K562 (cell line): ENCODE results near the gene SRPK3. TPM values are rescaled to one million over a fixed set of nuclear protein-coding genes. Genes with fewer than 3 reads are reported as not detected.
A peak's percentile ranks its signal among the peaks of the same experiment; 100 is the strongest.

ENCODE experiments used
- ATAC-seq: fragments of 200-7000 bp; cut with Tn5 transposase; 3 replicates; pipeline ENCODE4 v1.9.1; 2020; ENCODE audit warnings: moderate library complexity
- BruUV-seq: library from RNA; stranded (reverse); fragments of 400-500 nt; replicated peaks from 2 replicates; lab custom pipeline; 2021; lab: Mats Ljungman, UMichigan
- CTCF ChIA-PET: fragments of 300-600 bp; formaldehyde crosslinking; extraction: SDS; loops from one replicate; lab custom pipeline; 2021; ENCODE audit warnings: low intra/inter-chr PET ratio; lab: Yijun Ruan, JAX
- POLR2A ChIA-PET: fragments of 300-600, 350-650 bp; sonication (Branson Sonifier 250); formaldehyde crosslinking; extraction: SDS; loops from one replicate; lab custom pipeline; 2021; ENCODE audit warnings: antibody characterized with exemption, inconsistent platforms; lab: Yijun Ruan, JAX
- DNase-seq, 4 experiments: peaks; one replicate each; pipeline versions ENCODE4 v3.0.0 to v3.0.0-alpha.2; 2011 to 2018; ENCODE audit warnings: low spot score in 3 of 4, mixed read lengths in 3 of 4; ENCODE audit errors: extremely low read depth in 1 of 4
- FAIRE-seq: peaks from 2 replicates; lab custom pipeline; 2011; peaks lifted over from hg19 to GRCh38; lab: Jason Lieb, UNC
- H2AFZ ChIP-seq: 2 replicates; pipeline ENCODE4 v1.6.0; 2011; ENCODE audit warnings: low read depth, low read length, control low read depth, inconsistent platforms
- H3K27ac ChIP-seq: fragments of 200-600 bp; 3 replicates; pipeline ENCODE4 v1.8.0; 2011; ENCODE audit warnings: low read depth, mild to moderate bottlenecking, control low read depth, inconsistent platforms, low read length, moderate library complexity, mixed read lengths; ENCODE audit errors: extremely low read depth
- H3K27me3 ChIP-seq, 2 experiments: fragments of 300-600 bp in 1 of 2; 2 replicates in 1 of 2; 3 replicates in 1 of 2; pipeline versions ENCODE4 v1.6.0 to v1.8.0; 2011; ENCODE audit warnings: inconsistent platforms in 2 of 2, low read length in 2 of 2, mild to moderate bottlenecking in 1 of 2, mixed read lengths in 1 of 2, moderate library complexity in 1 of 2; ENCODE audit not compliant: control insufficient read depth in 2 of 2, insufficient read depth in 2 of 2
- H3K36me3 ChIP-seq: fragments of 300-600 bp; 3 replicates; pipeline ENCODE4 v1.8.0; 2011; ENCODE audit warnings: mild to moderate bottlenecking, low read length, inconsistent platforms; ENCODE audit not compliant: control insufficient read depth, insufficient read depth
- H3K4me1 ChIP-seq, 2 experiments: fragments of 200-600 bp in 1 of 2; replicated peaks in 1 of 2; 2 replicates in 1 of 2; 3 replicates in 1 of 2; pipeline versions ENCODE4 v1.5.1 to v1.8.0; 2011; ENCODE audit warnings: inconsistent platforms in 2 of 2, low read length in 2 of 2, mild to moderate bottlenecking in 1 of 2, mixed read lengths in 1 of 2, moderate library complexity in 1 of 2; ENCODE audit not compliant: control insufficient read depth in 2 of 2, insufficient read depth in 2 of 2
- H3K4me2 ChIP-seq: 2 replicates; pipeline ENCODE4 v1.6.1; 2011; ENCODE audit warnings: low read length, control low read depth, inconsistent platforms, mixed read lengths; ENCODE audit not compliant: insufficient read depth
- H3K4me3 ChIP-seq: fragments of 200-600 bp; sonication (generic), shearing (Covaris generic); 2 replicates; pipeline ENCODE4 v1.5.1; 2016; ENCODE audit warnings: control low read depth, inconsistent platforms
- H3K79me2 ChIP-seq: fragments of 200-600 bp; 3 replicates; pipeline ENCODE4 v1.8.0; 2011; ENCODE audit warnings: low read length, inconsistent platforms; ENCODE audit not compliant: control insufficient read depth, insufficient read depth
- H3K9ac ChIP-seq, 2 experiments: 2 replicates each; pipeline versions ENCODE4 v1.6.0 to v1.6.1; 2011; ENCODE audit warnings: low read depth in 2 of 2, low read length in 2 of 2, control low read depth in 1 of 2, inconsistent platforms in 1 of 2, mild to moderate bottlenecking in 1 of 2, mixed read lengths in 1 of 2; ENCODE audit not compliant: insufficient read depth in 1 of 2
- H3K9me1 ChIP-seq: one replicate; pipeline ENCODE4 v1.6.0; 2011; ENCODE audit warnings: inconsistent platforms, mild to moderate bottlenecking, low read length, moderate library complexity; ENCODE audit not compliant: control insufficient read depth, insufficient read depth
- H3K9me3 ChIP-seq: replicated peaks from 2 replicates; pipeline ENCODE4 v1.5.1; 2011; ENCODE audit warnings: low read depth, low read length, inconsistent platforms; ENCODE audit not compliant: control insufficient read depth, insufficient read depth
- H4K20me1 ChIP-seq: replicated peaks from 2 replicates; pipeline ENCODE4 v1.6.1; 2011; ENCODE audit warnings: low read length, inconsistent platforms, mixed read lengths; ENCODE audit not compliant: control insufficient read depth, insufficient read depth
- EP300 ChIP-seq: IDR thresholded peaks from 2 replicates; pipeline ENCODE4 v1.6.1; 2012; ENCODE audit warnings: low read length, improper control_type of control experiment
- WGBS: fragments of 100-300 bp; shearing (Covaris generic); methylation state at CpG from one replicate; pipeline ENCODE4 v1.1.6; 2016; ENCODE audit warnings: low coverage, mixed read lengths; ENCODE audit not compliant: insufficient coverage; ENCODE audit errors: missing lambda C conversion rate; 5-methylcytosine and 5-hydroxymethylcytosine counted together
- in situ Hi-C: fragments of 300-500 bp; cut with MboI; formaldehyde crosslinking; loops from 4 replicates; pipeline ENCODE4 v1.15.0; 2018; ENCODE audit warnings: inconsistent platforms, mixed read lengths
- intact Hi-C: fragments of 100-400 bp; cut with micrococcal nuclease; formaldehyde crosslinking; loops from 2 replicates; pipeline ENCODE4 v1.14.2; 2022
- polyA plus RNA-seq, 8 experiments: library from polyadenylated mRNA; depleted of rRNA in 4 of 8; stranded (reverse) in 5 of 8; unstranded in 3 of 8; fragments of >200 nt; fragmentation: Nextera tagmentation in 2 of 8; fragmentation: Illumina TruSeq in 1 of 8; extraction: Ambion mirVana in 2 of 8; extraction: Trizol in 1 of 8; gene quantifications; 2 replicates each; pipeline versions ENCODE4 v1.2.1 to v1.2.3, GENCODE V29; 2011 to 2014; ENCODE audit warnings: inconsistent platforms in 1 of 8, missing spikeins in 1 of 8
- total RNA-seq, 7 experiments: library from RNA; depleted of rRNA in 6 of 7; stranded (reverse); fragments of >200 nt in 6 of 7; fragmentation: Illumina TruSeq in 2 of 7; extraction: Trizol in 2 of 7; gene quantifications; 2 replicates each; pipeline versions ENCODE4 v1.2.1 to v1.2.3, GENCODE V29; 2011 to 2021; ENCODE audit warnings: low replicate concordance in 1 of 7
- TF ChIP-seq, protein P1 (sequence below), 3 experiments: IDR thresholded peaks in 2 of 3; conservative IDR thresholded peaks in 1 of 3; 2 replicates each; pipeline ENCODE4 v1.5.1; 2011 to 2012; ENCODE audit warnings: low read length in 3 of 3, mild to moderate bottlenecking in 3 of 3, control low read depth in 2 of 3, improper control_type of control experiment in 1 of 3, inconsistent platforms in 1 of 3, low read depth in 1 of 3, mixed read lengths in 1 of 3, moderate library complexity in 1 of 3; ENCODE audit not compliant: insufficient read depth in 2 of 3

The SRPK3 gene
- total and polyA plus RNA-seq, 9 of the 15 experiments (the other 6 are each of a cell fraction or from before 2014, with no cell fraction given), result 0.01 to 0.09 (median 0.04) TPM; not detected in 2

DNA sequence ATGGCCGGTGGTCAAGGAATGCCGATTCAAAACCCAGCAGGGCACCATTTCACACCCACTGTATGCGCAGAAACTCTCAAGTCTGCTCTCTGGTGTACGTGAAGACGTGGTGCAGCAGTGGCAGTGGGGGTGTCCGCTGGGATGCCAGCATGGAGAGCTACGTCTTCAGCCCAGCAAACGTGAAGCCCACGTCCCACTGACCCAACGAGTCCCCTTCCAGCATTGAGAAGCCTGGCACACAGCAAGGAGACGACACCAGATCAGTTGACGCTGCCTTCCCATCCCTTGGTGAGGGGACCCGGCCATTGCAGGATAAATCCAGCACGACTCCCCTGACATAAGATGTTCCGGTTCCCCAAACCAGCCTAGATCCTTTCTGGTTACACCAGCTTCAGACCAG lies 19.0 kb upstream of the SRPK3 start:
- no peak for ATAC-seq
- no peak overlapping the region for H3K4me2 ChIP-seq
- FAIRE-seq, result no peak
- WGBS, result 85% methylated on average over 14 of the region's 15 CpGs
- H4K20me1 ChIP-seq, result no peaks in the 10 kb centered on the region
- intact Hi-C loops (no loop called here), in situ Hi-C loops (no loop called here)
- no peak overlapping the region for H2AFZ ChIP-seq
- peaks cover 15 to 43% of the 10 kb centered on the region in 2 experiments for H3K4me1 ChIP-seq
- H3K9me1 ChIP-seq, result no peaks in the 10 kb centered on the region
- H3K27me3 ChIP-seq, result no peaks in the 10 kb centered on the region
- peaks cover 14% of the 10 kb centered on the region for H3K79me2 ChIP-seq
- DNase-seq, result no peak
- no peak overlapping the region for H3K27ac ChIP-seq
- H3K9ac ChIP-seq, result no peak overlapping the region
- H3K4me3 ChIP-seq, result no peak overlapping the region
- POLR2A ChIA-PET, result no interaction called here
- CTCF ChIA-PET, result no interaction called here
- TF ChIP-seq EP300, result no peak
- TF ChIP-seq, protein P1, sequence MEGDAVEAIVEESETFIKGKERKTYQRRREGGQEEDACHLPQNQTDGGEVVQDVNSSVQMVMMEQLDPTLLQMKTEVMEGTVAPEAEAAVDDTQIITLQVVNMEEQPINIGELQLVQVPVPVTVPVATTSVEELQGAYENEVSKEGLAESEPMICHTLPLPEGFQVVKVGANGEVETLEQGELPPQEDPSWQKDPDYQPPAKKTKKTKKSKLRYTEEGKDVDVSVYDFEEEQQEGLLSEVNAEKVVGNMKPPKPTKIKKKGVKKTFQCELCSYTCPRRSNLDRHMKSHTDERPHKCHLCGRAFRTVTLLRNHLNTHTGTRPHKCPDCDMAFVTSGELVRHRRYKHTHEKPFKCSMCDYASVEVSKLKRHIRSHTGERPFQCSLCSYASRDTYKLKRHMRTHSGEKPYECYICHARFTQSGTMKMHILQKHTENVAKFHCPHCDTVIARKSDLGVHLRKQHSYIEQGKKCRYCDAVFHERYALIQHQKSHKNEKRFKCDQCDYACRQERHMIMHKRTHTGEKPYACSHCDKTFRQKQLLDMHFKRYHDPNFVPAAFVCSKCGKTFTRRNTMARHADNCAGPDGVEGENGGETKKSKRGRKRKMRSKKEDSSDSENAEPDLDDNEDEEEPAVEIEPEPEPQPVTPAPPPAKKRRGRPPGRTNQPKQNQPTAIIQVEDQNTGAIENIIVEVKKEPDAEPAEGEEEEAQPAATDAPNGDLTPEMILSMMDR (IDR thresholded peaks at IDR 0.05 in 2 of 3, conservative IDR thresholded peaks at IDR 0.05 in 1 of 3; ENCODE audit: insufficient read depth in 2 of 3, low read depth in 1 of 3, low read length in 3 of 3), result 0 out of 6 replicates have a peak, but pooled peaks of 1 of the 3 experiments have one; percentile 11
- TF ChIP-seq, all 486 proteins: peak for 1
- H3K36me3 ChIP-seq, result no peaks in the 10 kb centered on the region
- no TSS peak for BruUV-seq
- no peaks in the 10 kb centered on the region for H3K9me3 ChIP-seq
